GM20000 (cell line): ENCODE results near the gene ZC3H4.
"Not testable (repeated sequence)": the region's sequence is repeated elsewhere in the genome, so short reads cannot be mapped to it uniquely, and the experiment has no call there.

Source experiments
- DNase-seq: peaks from one replicate; pipeline ENCODE4 v3.0.0; 2012; ENCODE audit warnings: low spot score
- CTCF ChIP-seq: IDR thresholded peaks from 2 replicates; pipeline ENCODE4 v1.5.1; 2012; ENCODE audit warnings: mild to moderate bottlenecking, control low read depth; ENCODE audit errors: extremely low read depth, missing control alignments

ZC3H4 gene

GRCh38 chr19:47144630-47145029 lies 31.1 kb upstream of the ZC3H4 start:
- no peak for DNase-seq
- TF ChIP-seq CTCF, result no peak

GRCh38 chr19:47143322-47144073 lies 29.9 kb upstream of the ZC3H4 start:
- TF ChIP-seq CTCF, result no peak
- no peak for DNase-seq

- DNase-seq, result no peak
- TF ChIP-seq CTCF, result no peak
Observed at GRCh38 chr19:47142779-47143178, 29.2 kb upstream of the ZC3H4 start.

- no peak for DNase-seq
- TF ChIP-seq CTCF, result no peak
Observed at GRCh38 chr19:47141695-47142094, 28.1 kb upstream of the ZC3H4 start.

DNA sequence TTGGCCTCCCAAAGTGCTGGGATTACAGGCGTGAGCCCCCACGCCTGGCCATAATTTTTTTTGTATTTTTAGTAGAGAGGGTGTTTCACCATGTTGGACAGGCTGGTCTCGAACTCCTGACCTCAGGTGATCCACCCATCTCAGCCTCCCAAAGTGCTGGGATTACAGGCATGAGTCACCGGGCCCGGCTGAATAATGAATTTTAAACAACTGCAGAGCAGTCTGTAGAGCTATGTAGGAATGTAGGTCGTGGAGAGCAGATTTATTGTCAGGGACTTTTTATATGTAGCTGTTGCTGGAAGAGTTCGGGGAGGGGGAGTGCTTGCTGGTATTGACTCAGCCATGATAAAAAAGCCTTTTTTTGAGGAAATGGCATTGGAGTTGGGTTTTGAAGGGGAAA lies 27.7 kb upstream of the ZC3H4 start:
- DNase-seq, result not testable (repeated sequence)

DNA sequence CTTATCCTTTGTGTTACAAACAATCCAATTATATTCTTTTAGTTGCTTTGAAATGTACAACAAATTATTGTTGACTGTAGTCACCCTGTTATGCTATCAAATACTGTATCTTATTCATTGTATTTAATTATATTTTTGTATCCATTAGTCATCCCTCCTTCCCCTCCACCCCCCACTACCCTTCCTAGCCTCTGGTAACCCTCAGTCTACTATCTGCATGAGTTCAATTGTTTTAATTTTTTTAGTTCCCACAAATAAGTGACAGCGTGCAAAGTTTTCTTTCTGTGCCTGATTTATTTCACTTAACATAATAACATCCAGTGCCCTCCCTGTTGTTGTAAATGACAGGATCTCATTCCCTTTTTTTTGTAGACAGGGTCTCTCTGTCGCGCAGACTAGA lies 21.6 kb upstream of the ZC3H4 start:
- no peak for DNase-seq
- no peak for TF ChIP-seq CTCF

DNA sequence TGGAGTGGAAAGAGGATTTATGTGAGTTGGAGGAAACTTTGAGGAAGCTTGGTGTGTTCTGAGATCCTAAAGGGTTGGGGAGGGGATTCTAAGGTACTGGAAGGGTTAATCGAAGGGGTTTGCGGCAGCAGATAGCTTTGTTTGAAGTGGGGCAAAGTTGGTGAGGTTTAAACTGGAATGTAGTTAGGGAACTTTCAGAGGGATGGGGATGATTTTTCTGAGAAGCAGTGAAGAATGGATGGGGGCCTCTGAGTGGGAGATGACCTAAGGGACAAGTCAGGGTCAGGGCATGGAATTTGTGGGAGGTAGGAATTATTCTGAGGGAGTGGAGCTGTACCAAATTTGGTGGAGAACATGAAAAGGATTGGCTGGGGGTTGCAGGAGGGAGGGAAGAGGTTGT lies 21.0 kb upstream of the ZC3H4 start:
- no peak for TF ChIP-seq CTCF
- DNase-seq, result no peak

GRCh38 chr19:47133021-47133471 lies 19.5 kb upstream of the ZC3H4 start:
- DNase-seq, result no peak
- TF ChIP-seq CTCF, result no peak
